ENCODE results near the gene MAP2K2.
"Not testable (repeated sequence)": the region's sequence is repeated elsewhere in the genome, so short reads cannot be mapped to it uniquely, and the experiment has no call there.

The MAP2K2 gene

DNA sequence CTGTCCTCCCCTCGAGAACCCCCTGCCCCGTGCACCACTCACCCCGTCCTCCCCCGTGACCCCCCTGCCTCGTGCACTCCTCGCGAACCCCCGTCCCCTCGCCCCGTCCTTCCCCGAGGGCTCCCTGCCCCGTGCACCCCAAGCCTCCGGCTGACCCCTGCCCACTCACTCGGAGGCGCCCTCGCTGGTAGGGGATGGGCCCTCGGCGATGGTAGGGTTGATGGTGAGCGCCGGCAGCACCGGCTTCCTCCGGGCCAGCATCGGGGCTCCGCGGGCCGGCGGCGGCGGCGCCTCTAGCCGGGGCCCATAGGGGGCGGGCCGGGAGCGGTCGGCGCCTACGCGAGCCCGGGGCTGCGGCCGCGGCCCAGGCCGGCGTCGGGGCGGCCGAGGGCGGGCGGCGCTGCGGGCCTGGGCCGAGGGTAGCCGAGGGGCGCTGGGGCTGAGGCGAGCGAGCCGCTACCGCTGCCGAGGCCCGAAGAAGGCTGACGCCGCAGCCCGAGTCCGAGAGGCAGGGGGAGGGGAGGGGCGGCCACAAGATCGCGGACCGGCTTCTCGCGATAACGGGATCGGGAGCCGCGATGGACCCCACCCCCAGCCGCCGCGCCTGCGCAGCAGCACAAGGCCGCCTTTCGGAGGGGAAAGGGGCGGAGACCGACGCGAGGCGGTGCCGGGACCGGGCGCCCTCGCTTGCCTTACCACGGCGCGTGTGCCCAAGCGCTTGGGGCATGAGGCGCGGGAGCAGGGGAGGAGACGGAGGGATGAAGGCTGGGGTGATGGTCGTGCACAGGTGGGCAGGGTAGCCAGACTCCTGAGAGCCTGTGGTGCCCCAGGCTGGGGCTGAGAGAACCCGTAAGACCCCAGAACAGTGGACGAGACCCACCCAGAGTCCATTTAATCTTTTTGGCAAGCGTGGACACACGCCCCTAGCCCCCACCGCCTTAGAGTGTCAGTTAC, at the start of gene MAP2K2:
Gene MAP2K2 (minus strand): TSS at position 508 of the 954 bp plus-strand sequence. CDS start 247 bp downstream, at position 261.
- H3K4me3 ChIP-seq = peak within 1 kb of the TSS; percentile 85
- TF ChIP-seq, protein P1, sequence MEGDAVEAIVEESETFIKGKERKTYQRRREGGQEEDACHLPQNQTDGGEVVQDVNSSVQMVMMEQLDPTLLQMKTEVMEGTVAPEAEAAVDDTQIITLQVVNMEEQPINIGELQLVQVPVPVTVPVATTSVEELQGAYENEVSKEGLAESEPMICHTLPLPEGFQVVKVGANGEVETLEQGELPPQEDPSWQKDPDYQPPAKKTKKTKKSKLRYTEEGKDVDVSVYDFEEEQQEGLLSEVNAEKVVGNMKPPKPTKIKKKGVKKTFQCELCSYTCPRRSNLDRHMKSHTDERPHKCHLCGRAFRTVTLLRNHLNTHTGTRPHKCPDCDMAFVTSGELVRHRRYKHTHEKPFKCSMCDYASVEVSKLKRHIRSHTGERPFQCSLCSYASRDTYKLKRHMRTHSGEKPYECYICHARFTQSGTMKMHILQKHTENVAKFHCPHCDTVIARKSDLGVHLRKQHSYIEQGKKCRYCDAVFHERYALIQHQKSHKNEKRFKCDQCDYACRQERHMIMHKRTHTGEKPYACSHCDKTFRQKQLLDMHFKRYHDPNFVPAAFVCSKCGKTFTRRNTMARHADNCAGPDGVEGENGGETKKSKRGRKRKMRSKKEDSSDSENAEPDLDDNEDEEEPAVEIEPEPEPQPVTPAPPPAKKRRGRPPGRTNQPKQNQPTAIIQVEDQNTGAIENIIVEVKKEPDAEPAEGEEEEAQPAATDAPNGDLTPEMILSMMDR (IDR thresholded peaks at IDR 0.05) = no peak
- peak within 1 kb of the TSS; percentile 60 to 91 for H3K27ac ChIP-seq
- peak; percentile 95 for DNase-seq (ENCODE audit: low spot score)

DNA sequence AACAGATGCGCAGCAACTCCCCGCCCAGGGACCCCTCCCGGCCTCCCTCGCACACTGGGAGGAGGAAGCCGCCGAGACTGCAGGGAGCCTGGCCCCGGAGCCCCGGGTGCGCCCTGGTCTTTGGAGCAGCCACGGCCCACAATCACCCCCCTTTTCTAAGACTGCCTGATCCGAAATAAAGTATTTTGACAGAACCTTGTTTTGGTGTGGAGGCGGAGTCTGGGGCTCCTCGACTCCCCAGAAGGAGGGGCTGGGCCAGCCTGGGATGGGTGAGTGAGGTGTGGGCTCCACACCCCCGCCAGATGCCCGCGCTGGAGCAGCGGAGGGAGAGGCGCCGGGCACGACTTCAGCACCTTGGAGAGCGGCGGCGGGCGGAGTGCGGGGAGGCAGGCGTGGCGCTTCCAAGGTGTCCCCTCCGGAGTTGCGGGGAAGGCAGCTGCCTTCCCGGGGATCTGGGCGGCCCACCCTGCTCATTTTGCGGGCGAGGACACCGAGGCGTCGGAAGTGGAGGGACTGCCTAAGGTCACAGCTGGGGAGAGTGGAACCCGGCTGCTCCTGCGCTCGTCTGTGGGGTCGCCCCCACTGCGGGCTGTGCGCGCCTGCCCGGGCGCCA, 49.0 kb upstream of the MAP2K2 start:
- Histone ChIP-seq H3K27ac (no peak overlapping the region), H3K4me3 (no peak overlapping the region)
- no peak for DNase-seq (ENCODE audit: low spot score)
- TF ChIP-seq, protein P1 (IDR thresholded peaks at IDR 0.05) = no peak

DNA sequence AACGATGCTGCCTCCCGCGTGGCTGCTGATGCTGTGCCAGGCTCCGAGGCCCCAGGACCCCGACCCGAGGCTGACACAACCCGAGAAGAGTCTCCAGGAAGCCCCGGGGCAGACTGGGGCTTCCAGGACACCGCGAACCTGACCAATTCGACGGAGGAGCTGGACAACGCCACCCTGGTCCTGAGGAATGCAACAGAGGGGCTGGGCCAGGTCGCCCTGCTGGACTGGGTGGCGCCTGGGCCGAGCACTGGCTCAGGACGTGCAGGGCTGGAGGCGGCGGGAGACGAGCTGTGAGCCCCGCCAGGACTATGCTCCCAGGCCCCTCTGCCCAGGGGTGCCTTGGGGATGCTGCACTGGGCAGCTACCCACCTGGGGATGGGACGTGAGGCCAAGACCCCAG, 47.8 kb upstream of the MAP2K2 start:
- TF ChIP-seq, protein P1 (IDR thresholded peaks at IDR 0.05) = no peak
- Histone ChIP-seq H3K27ac (no peak overlapping the region), H3K4me3 (no peak overlapping the region)
- DNase-seq (ENCODE audit: low spot score) = no peak

- Histone ChIP-seq H3K27ac (no peak overlapping the region), H3K4me3 (no peak overlapping the region)
- DNase-seq (ENCODE audit: low spot score) = no peak
- TF ChIP-seq, protein P1 (IDR thresholded peaks at IDR 0.05) = no peak
Measured at GRCh38 chr19:4164262-4164661, 40.3 kb upstream of the MAP2K2 start.

- Histone ChIP-seq H3K4me3 (no peak overlapping the region), H3K27ac (no peak overlapping the region)
- TF ChIP-seq, protein P1 (IDR thresholded peaks at IDR 0.05) = no peak
- DNase-seq (ENCODE audit: low spot score) = no peak
Measured at GRCh38 chr19:4161415-4162077, 37.6 kb upstream of the MAP2K2 start.

- H3K4me3 ChIP-seq; DNase-seq (ENCODE audit: low spot score); H3K27ac ChIP-seq: not testable (repeated sequence)
Measured at GRCh38 chr19:4157971-4158370, 34.0 kb upstream of the MAP2K2 start.

GRCh38 chr19:4157164-4157563, 33.2 kb upstream of the MAP2K2 start:
- DNase-seq (ENCODE audit: low spot score) = no peak
- no peak overlapping the region for H3K4me3 ChIP-seq
- H3K27ac ChIP-seq = no peak overlapping the region
- TF ChIP-seq, protein P1 (IDR thresholded peaks at IDR 0.05) = no peak

All from coronary artery (tissue), 2 donors.